SK-N-SH (cell line): Measurements from ENCODE around the gene LDB2. TPM values are rescaled to one million over a fixed set of nuclear protein-coding genes. Genes with fewer than 3 reads are reported as not detected.

Experiments used
- CTCF ChIA-PET: fragments of 300-600, 350-600 bp; formaldehyde crosslinking; extraction: SDS; loops from one replicate; lab custom pipeline; 2021; lab: Yijun Ruan, JAX
- POLR2A ChIA-PET: fragments of 350-600 bp; sonication (Branson Sonifier 250); formaldehyde crosslinking; extraction: SDS; loops from one replicate; lab custom pipeline; 2020; ENCODE audit warnings: antibody characterized with exemption, inconsistent platforms; lab: Yijun Ruan, JAX
- DNase-seq: peaks from one replicate; pipeline ENCODE4 v3.0.0; 2012
- H2AFZ ChIP-seq: fragments of 200-600 bp; sonication (generic); 2 replicates; pipeline ENCODE4 v1.8.1; 2016; ENCODE audit warnings: antibody characterized with exemption, mild to moderate bottlenecking, low read depth
- H3F3A ChIP-seq: fragments of 200-600 bp; sonication (generic); replicated peaks from 2 replicates; pipeline ENCODE3; 2016; ENCODE audit warnings: antibody characterized with exemption, mild to moderate bottlenecking; ENCODE audit not compliant: insufficient read depth
- H3K27ac ChIP-seq, 2 experiments: fragments of 200-500 bp in 1 of 2; fragments of 200-600 bp in 1 of 2; sonication (Bioruptor generic) in 1 of 2; sonication (generic), shearing (Covaris generic) in 1 of 2; 2 replicates each; pipeline versions ENCODE4 v1.5.1 to v1.6.1; 2014 to 2016; ENCODE audit warnings: low read depth in 2 of 2, inconsistent platforms in 1 of 2, low read length in 1 of 2, mild to moderate bottlenecking in 1 of 2, mixed read lengths in 1 of 2
- H3K27me3 ChIP-seq: fragments of 200-600 bp; sonication (generic), shearing (Covaris generic); 2 replicates; pipeline ENCODE4 v1.6.1; 2016; ENCODE audit warnings: mixed run types; ENCODE audit not compliant: insufficient read depth
- H3K36me3 ChIP-seq, 2 experiments: fragments of 200-500 bp in 1 of 2; fragments of 200-600 bp in 1 of 2; sonication (Bioruptor generic) in 1 of 2; sonication (generic) in 1 of 2; replicated peaks in 1 of 2; 2 replicates each; pipeline versions ENCODE3 to v1.5.1; 2014 to 2016; ENCODE audit warnings: low read length in 1 of 2, mild to moderate bottlenecking in 1 of 2; ENCODE audit not compliant: insufficient read depth in 2 of 2, control insufficient read depth in 1 of 2
- H3K4me1 ChIP-seq, 2 experiments: fragments of 200-500 bp in 1 of 2; fragments of 200-600 bp in 1 of 2; sonication (Bioruptor generic) in 1 of 2; sonication (generic), shearing (Covaris generic) in 1 of 2; 2 replicates each; pipeline versions ENCODE4 v1.5.1 to v1.6.1; 2014 to 2016; ENCODE audit warnings: low read depth in 1 of 2, low read length in 1 of 2, mixed run types in 1 of 2; ENCODE audit not compliant: insufficient read depth in 2 of 2, control insufficient read depth in 1 of 2
- H3K4me2 ChIP-seq: fragments of 200-600 bp; sonication (generic), shearing (Covaris generic); 2 replicates; pipeline ENCODE4 v1.6.1; 2017; ENCODE audit warnings: mixed run types
- H3K4me3 ChIP-seq, 2 experiments: fragments of 200-500 bp in 1 of 2; fragments of 200-600 bp in 1 of 2; sonication (Bioruptor generic) in 1 of 2; sonication (generic), shearing (Covaris generic) in 1 of 2; 2 replicates each; pipeline versions ENCODE4 v1.5.1 to v1.8.1; 2014 to 2016; ENCODE audit warnings: low read depth in 2 of 2, inconsistent platforms in 1 of 2, low read length in 1 of 2, mild to moderate bottlenecking in 1 of 2, mixed read lengths in 1 of 2, moderate library complexity in 1 of 2
- H3K79me2 ChIP-seq: fragments of 200-600 bp; sonication (generic); 2 replicates; pipeline ENCODE4 v1.8.1; 2017; ENCODE audit warnings: mild to moderate bottlenecking; ENCODE audit not compliant: insufficient read depth
- H3K9ac ChIP-seq: fragments of 200-600 bp; sonication (generic); 2 replicates; pipeline ENCODE4 v1.6.1; 2017; ENCODE audit warnings: mixed run types
- H3K9me2 ChIP-seq: fragments of 200-600 bp; sonication (generic); 2 replicates; pipeline ENCODE4 v1.6.1; 2017; ENCODE audit warnings: mixed run types
- H3K9me3 ChIP-seq: fragments of 200-600 bp; sonication (generic); 2 replicates; pipeline ENCODE4 v1.6.1; 2017; ENCODE audit warnings: mixed run types, mild to moderate bottlenecking, moderate library complexity
- H4K20me1 ChIP-seq: fragments of 200-600 bp; sonication (generic); 2 replicates; pipeline ENCODE4 v1.6.1; 2017; ENCODE audit warnings: mild to moderate bottlenecking, mixed run types; ENCODE audit not compliant: insufficient read depth
- CHD2 ChIP-seq: fragments of 150-350 bp; IDR thresholded peaks from 2 replicates; pipeline ENCODE4 v1.6.1; 2018; ENCODE audit warnings: low read length; ENCODE audit not compliant: partially characterized antibody
- ELF1 ChIP-seq: IDR thresholded peaks from 2 replicates; pipeline ENCODE4 v1.4.0; 2012
- EP300 ChIP-seq, 2 experiments: IDR thresholded peaks; 2 replicates each; pipeline versions ENCODE4 v1.4.0 to v1.6.1; 2012; ENCODE audit warnings: borderline replicate concordance in 1 of 2, low read depth in 1 of 2, low read length in 1 of 2
- EZH2phosphoT487 ChIP-seq: fragments of 200-600 bp; sonication (generic); IDR thresholded peaks from 2 replicates; pipeline ENCODE4 v1.6.1; 2017; ENCODE audit warnings: low read depth, mixed run types, mild to moderate bottlenecking, antibody characterized with exemption, moderate library complexity, borderline replicate concordance
- FOSL2 ChIP-seq: IDR thresholded peaks from 2 replicates; pipeline ENCODE4 v1.4.0; 2012; ENCODE audit warnings: low read depth, mild to moderate bottlenecking, moderate library complexity, borderline replicate concordance
- GABPA ChIP-seq: IDR thresholded peaks from 2 replicates; pipeline ENCODE4 v1.4.0; 2012; ENCODE audit warnings: low read depth, mild to moderate bottlenecking
- GATA2 ChIP-seq: sonication (generic); formaldehyde crosslinking; IDR thresholded peaks from 2 replicates; pipeline ENCODE4 v1.5.0; 2020; ENCODE audit warnings: mild to moderate bottlenecking, missing genetic modification reagents
- JUND ChIP-seq: IDR thresholded peaks from 2 replicates; pipeline ENCODE4 v1.4.0; 2012
- MXI1 ChIP-seq: IDR thresholded peaks from 2 replicates; pipeline ENCODE4 v1.6.1; 2012; ENCODE audit warnings: mild to moderate bottlenecking, low read depth, low read length, improper control_type of control experiment
- NFIC ChIP-seq: IDR thresholded peaks from 2 replicates; pipeline ENCODE4 v1.4.0; 2012; ENCODE audit warnings: borderline replicate concordance
- POLR2AphosphoS5 ChIP-seq: IDR thresholded peaks from 2 replicates; pipeline ENCODE4 v1.6.1; 2012; ENCODE audit warnings: low read depth, low read length
- RAD21 ChIP-seq: IDR thresholded peaks from 2 replicates; pipeline ENCODE4 v1.6.1; 2012; ENCODE audit warnings: mild to moderate bottlenecking, low read length
- RFX5 ChIP-seq: IDR thresholded peaks from 2 replicates; pipeline ENCODE4 v1.6.1; 2012; ENCODE audit warnings: mild to moderate bottlenecking, improper control_type of control experiment, low read length
- SMC3 ChIP-seq: IDR thresholded peaks from 2 replicates; pipeline ENCODE4 v1.6.1; 2012; ENCODE audit warnings: low read depth, low read length, improper control_type of control experiment
- TCF12 ChIP-seq: IDR thresholded peaks from 2 replicates; pipeline ENCODE4 v1.4.0; 2012
- WGBS: methylation state at CpG from one replicate; pipeline ENCODE4 v1.1.6; 2017; ENCODE audit warnings: low lambda C conversion rate; 5-methylcytosine and 5-hydroxymethylcytosine counted together
- polyA plus RNA-seq, 3 experiments: library from polyadenylated mRNA; depleted of rRNA; stranded (reverse); fragments of >200 nt; gene quantifications; 2 replicates each; pipeline ENCODE4 v1.2.3, GENCODE V29; 2012
- TF ChIP-seq, protein P1 (sequence below): IDR thresholded peaks from 2 replicates; pipeline ENCODE4 v1.4.0; 2012; ENCODE audit warnings: low read depth
- TF ChIP-seq, protein P2 (sequence below): IDR thresholded peaks from 2 replicates; pipeline ENCODE4 v1.6.1; 2012; ENCODE audit warnings: mild to moderate bottlenecking, low read depth, low read length, moderate library complexity
- TF ChIP-seq, protein P3 (sequence below): fragments of 150-350 bp; IDR thresholded peaks from 2 replicates; pipeline ENCODE4 v1.6.1; 2016; ENCODE audit warnings: mild to moderate bottlenecking, low read depth, low read length

Gene LDB2
- polyA plus RNA-seq, 1 of the 3 experiments (the other 2 are of a cell fraction), result 11.0 TPM

DNA sequence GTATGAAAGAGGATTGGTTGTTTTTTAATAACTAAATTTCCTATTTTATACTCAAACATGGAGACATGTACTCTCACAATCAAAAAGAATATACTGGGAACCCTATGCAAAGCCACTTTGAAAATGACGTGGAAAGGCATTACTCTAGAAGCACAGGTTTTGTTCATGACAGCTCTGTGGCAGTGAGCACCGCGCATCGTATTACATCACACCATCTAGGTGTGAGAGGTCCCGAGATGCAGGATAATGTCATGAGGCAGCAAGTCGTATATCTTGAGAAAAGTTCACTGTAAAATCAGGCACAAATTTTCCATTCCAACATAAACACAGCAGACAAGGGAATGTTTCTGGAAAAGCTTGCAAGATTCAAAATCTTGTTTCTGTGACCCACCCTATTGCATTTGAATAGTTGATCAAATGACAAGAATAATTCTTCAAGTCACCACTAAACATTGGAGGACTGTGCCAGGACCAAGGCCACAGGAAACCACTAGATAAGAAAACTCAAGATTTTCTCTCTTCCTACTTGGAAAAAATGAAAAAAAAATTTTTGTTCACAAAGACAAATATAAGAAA lies 127.6 kb downstream of the LDB2 start:
- DNase-seq, result no peak

DNA sequence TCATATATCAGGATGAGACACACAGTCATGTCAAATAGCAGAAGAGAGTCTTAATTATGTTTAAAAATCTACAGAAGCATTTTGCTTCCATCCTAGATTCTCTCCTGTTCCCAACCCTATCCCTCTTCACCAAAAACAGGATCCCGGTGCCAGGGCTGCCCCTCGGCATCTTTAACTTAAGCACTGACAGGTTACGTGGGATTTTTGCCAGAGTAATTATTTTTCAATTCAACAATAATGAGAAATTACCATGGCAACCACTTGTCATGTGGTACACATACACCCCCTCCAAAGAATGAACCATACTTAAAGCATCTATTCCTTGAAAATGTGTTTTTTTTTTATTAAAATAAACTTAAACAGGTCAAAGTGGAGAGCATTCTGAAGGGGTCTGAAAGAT lies 130.6 kb downstream of the LDB2 start:
- Histone ChIP-seq H3K9me3 (no peaks in the 10 kb centered on the region), H3K36me3 (no peaks in the 10 kb centered on the region), H4K20me1 (no peaks in the 10 kb centered on the region), H3K27ac (no peak overlapping the region), H3K4me2 (no peak overlapping the region), H3K9ac (no peak overlapping the region), H3F3A (peaks cover 18% of the 10 kb centered on the region), H3K4me3 (no peak overlapping the region), H3K9me2 (no peaks in the 10 kb centered on the region), H3K79me2 (no peaks in the 10 kb centered on the region), H3K27me3 (no peaks in the 10 kb centered on the region), H2AFZ (no peak overlapping the region), H3K4me1 (peaks cover 0 to 22% of the 10 kb centered on the region in 2 experiments; a peak in 3 of 4 replicates)
- TF ChIP-seq, protein P1, sequence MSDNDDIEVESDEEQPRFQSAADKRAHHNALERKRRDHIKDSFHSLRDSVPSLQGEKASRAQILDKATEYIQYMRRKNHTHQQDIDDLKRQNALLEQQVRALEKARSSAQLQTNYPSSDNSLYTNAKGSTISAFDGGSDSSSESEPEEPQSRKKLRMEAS, result no peak
- TF ChIP-seq EZH2phosphoT487, result no peak
- CTCF ChIA-PET, result interaction anchor here (0.9 kb wide), 1 partner anchor 11 kb away, joined by 3 read pairs; no protein-coding TSS in a partner anchor
- 75% methylated on average over 3 of the region's 3 CpGs for WGBS
- POLR2A ChIA-PET, result no interaction called here
- no peak for DNase-seq

More for the DNA sequence above, 127.6 kb downstream of the LDB2 start:
- no peaks in the 10 kb centered on the region for H3K36me3 ChIP-seq
- H3K9me3 ChIP-seq, result no peaks in the 10 kb centered on the region
- peaks cover 18% of the 10 kb centered on the region for H3F3A ChIP-seq
- H2AFZ ChIP-seq, result no peak overlapping the region
- H3K9me2 ChIP-seq, result no peaks in the 10 kb centered on the region
- no peak overlapping the region; a peak in 1 of 4 replicates for H3K27ac ChIP-seq
- H3K79me2 ChIP-seq, result no peaks in the 10 kb centered on the region
- no peaks in the 10 kb centered on the region for H3K27me3 ChIP-seq
- WGBS, result 87% methylated on average over 6 of the region's 6 CpGs
- peaks cover 3 to 27% of the 10 kb centered on the region in 2 experiments for H3K4me1 ChIP-seq
- no peak overlapping the region for H3K4me3 ChIP-seq
- TF ChIP-seq SMC3 (no peak), EP300 (IDR thresholded peaks at IDR 0.05; ENCODE audit: borderline replicate concordance in 1 of 2, low read depth in 1 of 2, low read length in 1 of 2) (no peak), NFIC (no peak), RFX5 (no peak), MXI1 (no peak), FOSL2 (no peak), GABPA (no peak), RAD21 (no peak), TCF12 (no peak), CHD2 (no peak), JUND (no peak), GATA2 (CRISPR knock-in tag) (no peak), POLR2AphosphoS5 (no peak), ELF1 (no peak)
- TF ChIP-seq, protein P2, sequence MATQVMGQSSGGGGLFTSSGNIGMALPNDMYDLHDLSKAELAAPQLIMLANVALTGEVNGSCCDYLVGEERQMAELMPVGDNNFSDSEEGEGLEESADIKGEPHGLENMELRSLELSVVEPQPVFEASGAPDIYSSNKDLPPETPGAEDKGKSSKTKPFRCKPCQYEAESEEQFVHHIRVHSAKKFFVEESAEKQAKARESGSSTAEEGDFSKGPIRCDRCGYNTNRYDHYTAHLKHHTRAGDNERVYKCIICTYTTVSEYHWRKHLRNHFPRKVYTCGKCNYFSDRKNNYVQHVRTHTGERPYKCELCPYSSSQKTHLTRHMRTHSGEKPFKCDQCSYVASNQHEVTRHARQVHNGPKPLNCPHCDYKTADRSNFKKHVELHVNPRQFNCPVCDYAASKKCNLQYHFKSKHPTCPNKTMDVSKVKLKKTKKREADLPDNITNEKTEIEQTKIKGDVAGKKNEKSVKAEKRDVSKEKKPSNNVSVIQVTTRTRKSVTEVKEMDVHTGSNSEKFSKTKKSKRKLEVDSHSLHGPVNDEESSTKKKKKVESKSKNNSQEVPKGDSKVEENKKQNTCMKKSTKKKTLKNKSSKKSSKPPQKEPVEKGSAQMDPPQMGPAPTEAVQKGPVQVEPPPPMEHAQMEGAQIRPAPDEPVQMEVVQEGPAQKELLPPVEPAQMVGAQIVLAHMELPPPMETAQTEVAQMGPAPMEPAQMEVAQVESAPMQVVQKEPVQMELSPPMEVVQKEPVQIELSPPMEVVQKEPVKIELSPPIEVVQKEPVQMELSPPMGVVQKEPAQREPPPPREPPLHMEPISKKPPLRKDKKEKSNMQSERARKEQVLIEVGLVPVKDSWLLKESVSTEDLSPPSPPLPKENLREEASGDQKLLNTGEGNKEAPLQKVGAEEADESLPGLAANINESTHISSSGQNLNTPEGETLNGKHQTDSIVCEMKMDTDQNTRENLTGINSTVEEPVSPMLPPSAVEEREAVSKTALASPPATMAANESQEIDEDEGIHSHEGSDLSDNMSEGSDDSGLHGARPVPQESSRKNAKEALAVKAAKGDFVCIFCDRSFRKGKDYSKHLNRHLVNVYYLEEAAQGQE, result no peak
- TF ChIP-seq, protein P3, sequence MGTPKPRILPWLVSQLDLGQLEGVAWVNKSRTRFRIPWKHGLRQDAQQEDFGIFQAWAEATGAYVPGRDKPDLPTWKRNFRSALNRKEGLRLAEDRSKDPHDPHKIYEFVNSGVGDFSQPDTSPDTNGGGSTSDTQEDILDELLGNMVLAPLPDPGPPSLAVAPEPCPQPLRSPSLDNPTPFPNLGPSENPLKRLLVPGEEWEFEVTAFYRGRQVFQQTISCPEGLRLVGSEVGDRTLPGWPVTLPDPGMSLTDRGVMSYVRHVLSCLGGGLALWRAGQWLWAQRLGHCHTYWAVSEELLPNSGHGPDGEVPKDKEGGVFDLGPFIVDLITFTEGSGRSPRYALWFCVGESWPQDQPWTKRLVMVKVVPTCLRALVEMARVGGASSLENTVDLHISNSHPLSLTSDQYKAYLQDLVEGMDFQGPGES, result no peak
- H4K20me1 ChIP-seq, result no peaks in the 10 kb centered on the region
- CTCF ChIA-PET, result no interaction called here
- POLR2A ChIA-PET, result no interaction called here
- no peak overlapping the region for H3K4me2 ChIP-seq
- no peak overlapping the region for H3K9ac ChIP-seq
